GM18951 (cell line): ENCODE data around the gene NPDC1.

Experiments used
- POLR2A ChIP-seq: IDR thresholded peaks from 4 replicates; pipeline ENCODE4 v1.6.1; 2011; ENCODE audit warnings: mild to moderate bottlenecking; ENCODE audit not compliant: insufficient read length, insufficient read depth; ENCODE audit errors: extremely low read depth
- in situ Hi-C: fragments of 300-500 bp; cut with MboI; formaldehyde crosslinking; loops from one replicate; pipeline ENCODE4 v1.12.0; 2022; ENCODE audit warnings: low sequenced_read_pairs, mixed read lengths, inconsistent platforms; ENCODE audit not compliant: unreplicated experiment

The NPDC1 gene

GRCh38 chr9:137035937-137036336 is 10.0 kb downstream of the NPDC1 start:
- in situ Hi-C loops = loop anchor here (25.0 kb wide), 1 partner anchor 249 kb away; the partner anchor contains the start of genes CCDC183 and TMEM141
- TF ChIP-seq POLR2A = no peak

DNA sequence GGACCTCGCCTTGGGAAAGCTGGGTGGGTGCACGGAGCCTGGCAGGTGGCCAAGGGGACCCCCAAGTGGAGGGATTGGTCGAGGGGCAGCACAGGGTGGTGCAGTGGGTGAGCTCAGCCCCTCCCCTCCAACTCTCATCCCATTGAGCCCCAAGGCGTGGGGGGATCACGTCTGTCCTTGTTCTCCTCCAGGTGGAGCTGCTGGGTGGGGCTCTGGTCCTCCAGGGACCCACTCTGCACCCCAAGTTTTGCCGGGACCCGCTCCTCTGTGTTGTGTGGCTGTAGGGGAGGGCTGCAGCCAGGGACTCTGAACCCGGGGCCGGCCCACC is 10.5 kb downstream of the NPDC1 start:
- TF ChIP-seq POLR2A = no peak
- in situ Hi-C loops = loop anchor here (25.0 kb wide), 1 partner anchor 248 kb away; the partner anchor contains the start of genes CCDC183 and TMEM141

- in situ Hi-C loops = loop anchor here (25.0 kb wide), 1 partner anchor 248 kb away; the partner anchor contains the start of genes CCDC183 and TMEM141
- TF ChIP-seq POLR2A = no peak
Measured at GRCh38 chr9:137034709-137035506, 11.1 kb downstream of the NPDC1 start.

DNA sequence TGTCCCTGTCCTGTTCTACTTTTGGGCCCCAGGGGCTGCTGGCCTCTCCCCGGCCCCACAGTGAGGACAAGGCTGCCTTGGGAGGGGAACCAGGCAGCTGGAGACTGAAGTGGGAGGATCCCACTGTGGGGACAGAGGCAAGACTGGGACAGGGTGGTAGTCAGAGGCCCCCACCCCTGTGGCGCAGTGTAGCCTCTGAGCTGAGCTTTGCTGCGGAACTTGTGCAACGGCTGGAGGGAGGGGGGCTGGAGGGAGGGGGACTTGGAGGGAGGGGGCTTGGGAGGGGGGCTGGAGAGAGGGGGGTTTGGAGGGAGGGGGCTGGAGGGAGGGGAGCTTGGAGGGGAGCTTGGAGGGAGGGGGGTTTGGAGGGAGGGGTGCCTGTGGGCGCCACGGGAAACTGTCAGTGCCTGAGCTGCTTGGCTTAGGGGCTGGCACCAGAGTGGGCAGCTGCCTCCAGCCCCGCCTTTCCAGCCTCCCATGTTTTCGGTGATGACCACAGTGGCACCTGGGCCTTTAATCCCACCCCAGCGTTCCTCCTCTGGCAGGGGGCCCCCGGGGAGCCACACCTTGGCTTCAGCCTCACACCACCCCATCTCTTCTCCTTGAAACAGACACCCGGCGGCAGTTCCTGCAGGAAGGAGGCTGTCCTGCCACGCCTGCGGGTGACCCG is 11.8 kb downstream of the NPDC1 start:
- no peak for TF ChIP-seq POLR2A
- in situ Hi-C loops = loop anchor here (25.0 kb wide), 1 partner anchor 247 kb away; the partner anchor contains the start of genes CCDC183 and TMEM141

- in situ Hi-C loops = loop anchor here (25.0 kb wide), 1 partner anchor 246 kb away; the partner anchor contains the start of genes CCDC183 and TMEM141
Measured at GRCh38 chr9:137033481-137033880, 12.5 kb downstream of the NPDC1 start.

DNA sequence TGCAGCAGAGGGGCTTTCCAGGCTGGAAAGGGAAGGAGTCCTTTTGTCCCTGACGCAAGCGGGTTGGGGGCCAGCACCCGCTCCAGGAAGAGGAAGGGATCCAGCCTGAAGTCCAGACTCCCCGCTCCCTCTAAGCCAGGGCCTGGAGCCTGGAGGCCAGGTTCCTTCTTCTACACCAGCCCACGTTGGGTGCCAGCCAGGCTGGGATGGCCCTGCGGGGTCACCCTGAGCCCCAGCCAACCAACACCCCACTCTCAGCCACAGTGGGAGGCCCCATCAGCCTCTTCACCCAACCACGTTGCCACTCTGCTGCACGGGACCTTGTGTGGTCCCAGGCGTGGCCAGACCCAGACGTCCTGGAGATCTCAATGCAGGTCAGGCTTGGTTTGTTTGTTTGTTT is 13.1 kb downstream of the NPDC1 start:
- in situ Hi-C loops = loop anchor here (25.0 kb wide), 1 partner anchor 246 kb away; the partner anchor contains the start of genes CCDC183 and TMEM141
- TF ChIP-seq POLR2A = no peak

DNA sequence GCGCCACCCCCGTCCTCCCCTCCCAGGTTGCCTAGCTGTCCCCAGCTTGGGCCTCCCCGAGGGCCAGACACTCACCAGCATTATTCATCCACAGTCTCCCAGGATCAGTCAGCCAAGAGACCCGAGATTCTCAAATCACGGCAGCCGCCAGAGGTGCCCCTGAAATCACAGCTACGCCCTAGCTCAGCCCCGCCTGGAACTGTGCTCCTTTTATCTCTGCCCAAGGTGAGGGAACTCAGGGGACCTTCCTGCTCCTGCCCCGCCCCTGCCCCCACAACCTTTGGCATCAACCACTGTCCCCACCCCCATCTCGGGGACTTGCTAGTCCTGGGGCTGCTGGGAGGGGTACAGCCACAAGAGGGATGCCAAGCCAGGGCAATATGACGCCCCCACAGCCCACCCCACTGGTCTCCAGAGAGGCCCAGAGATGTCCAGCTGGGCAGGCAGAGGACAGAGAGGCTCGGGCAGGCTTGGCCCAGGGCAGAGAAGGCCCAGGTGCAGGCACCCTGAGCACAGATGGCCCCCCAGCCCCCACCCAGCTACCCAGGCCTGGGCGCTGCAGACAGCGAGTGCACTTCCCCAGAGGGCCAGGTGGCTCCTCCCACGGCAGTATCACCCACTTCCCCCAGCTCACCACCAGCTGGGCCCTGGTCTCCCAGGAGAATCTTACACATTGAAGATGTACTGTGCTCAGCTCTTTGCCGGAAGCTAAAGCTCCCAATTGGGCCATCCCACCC is 13.9 kb downstream of the NPDC1 start, which contains the start of gene FUT7:
Gene FUT7, minus strand, starts transcription at position 185 of the 737 bp plus-strand sequence. Its CDS starts 97 bp downstream, at position 88.
- in situ Hi-C loops = loop anchor here (25.0 kb wide), 1 partner anchor 245 kb away; the partner anchor contains the start of genes CCDC183 and TMEM141
- TF ChIP-seq POLR2A = no peak

- no peak for TF ChIP-seq POLR2A
- in situ Hi-C loops = loop anchor here (25.0 kb wide), 1 partner anchor 244 kb away; the partner anchor contains the start of genes CCDC183 and TMEM141
Measured at GRCh38 chr9:137030538-137031527, 15.1 kb downstream of the NPDC1 start.

- no peak for TF ChIP-seq POLR2A
- in situ Hi-C loops = loop anchor here (25.0 kb wide), 1 partner anchor 243 kb away; the partner anchor contains the start of genes CCDC183 and TMEM141
Measured at GRCh38 chr9:137030006-137030405, 16.0 kb downstream of the NPDC1 start.

GRCh38 chr9:137029058-137029936 is 16.7 kb downstream of the NPDC1 start:
- in situ Hi-C loops = loop anchor here (25.0 kb wide), 1 partner anchor 242 kb away; the partner anchor contains the start of genes CCDC183 and TMEM141
- peak; percentile 8 for TF ChIP-seq POLR2A
